Peyer's patch (tissue), 4 donors: ENCODE results near the gene MINDY4. TPM values are rescaled to one million over a fixed set of nuclear protein-coding genes. Genes with fewer than 3 reads are reported as not detected.

Source experiments
- DNase-seq, 3 donors: peaks; one replicate each; pipeline ENCODE4 v3.0.0-alpha.2; 2017 to 2019
- H3K27ac ChIP-seq, 4 donors: fragments of 200-600 bp; sonication (generic); one replicate each; pipeline ENCODE4 v1.5.1; 2016 to 2019
- H3K27me3 ChIP-seq, 2 donors: fragments of 200-600 bp; sonication (generic); one replicate each; pipeline ENCODE4 v1.5.1; 2019
- H3K36me3 ChIP-seq, 3 donors: fragments of 200-600 bp; sonication (generic); one replicate each; pipeline ENCODE4 v1.5.1; 2016 to 2019
- H3K4me1 ChIP-seq, 4 donors: fragments of 200-600 bp; sonication (generic); one replicate each; pipeline ENCODE4 v1.5.1; 2016 to 2019
- H3K4me3 ChIP-seq, 4 donors: fragments of 200-600 bp; sonication (generic); 1 replicate in 3 of 4; 2 replicates in 1 of 4; pipeline ENCODE4 v1.5.1; 2016 to 2019; ENCODE audit warnings: mild to moderate bottlenecking in 1 of 4
- H3K9me3 ChIP-seq, 4 donors: fragments of 200-600 bp; sonication (generic); one replicate each; pipeline ENCODE4 v1.5.1; 2016 to 2019; ENCODE audit warnings: mild to moderate bottlenecking in 1 of 4
- CTCF ChIP-seq, 6 experiments: fragments of 450-650 bp in 4 of 6; fragments of 200-600 bp in 2 of 6; sonication (generic) in 1 of 6; IDR thresholded peaks; one replicate each; pipeline ENCODE4 v1.5.1; 2017 to 2019; ENCODE audit warnings: antibody characterized with exemption in 6 of 6, mild to moderate bottlenecking in 3 of 6, moderate library complexity in 1 of 6
- POLR2A ChIP-seq, 2 donors: fragments of 450-650 bp; IDR thresholded peaks; one replicate each; pipeline ENCODE4 v1.5.1; 2017; ENCODE audit warnings: antibody characterized with exemption in 2 of 2, mild to moderate bottlenecking in 2 of 2, moderate library complexity in 2 of 2
- total RNA-seq, 4 donors: library from RNA; depleted of rRNA; stranded (reverse); fragments of >200 nt; gene quantifications; one replicate each; pipeline ENCODE4 v1.1.0, GENCODE V29; 2016

MINDY4 gene
- total RNA-seq, 4 donors from 2014 or later = 3.9 to 19.8 (median 6.8) TPM

- no peaks in the 10 kb centered on the region for H3K9me3 ChIP-seq
- no peaks in the 10 kb centered on the region for H3K4me1 ChIP-seq
- no peak overlapping the region for H3K4me3 ChIP-seq
- no peaks in the 10 kb centered on the region for H3K27me3 ChIP-seq
- peaks cover 0 to 15% (median 0%) of the 10 kb centered on the region in 3 donors for H3K36me3 ChIP-seq
- no peak overlapping the region for H3K27ac ChIP-seq
- TF ChIP-seq POLR2A (IDR thresholded peaks at IDR 0.05) (no peak), CTCF (IDR thresholded peaks at IDR 0.05) (no peak)
- no peak for DNase-seq
These were observed 16.3 kb downstream of the MINDY4 start for GRCh38 chr7:30787486-30787885.

- Histone ChIP-seq H3K4me3 (no peak overlapping the region), H3K4me1 (no peaks in the 10 kb centered on the region), H3K9me3 (no peaks in the 10 kb centered on the region), H3K27ac (no peak overlapping the region), H3K27me3 (no peaks in the 10 kb centered on the region), H3K36me3 (peaks cover 0 to 8% (median 0%) of the 10 kb centered on the region in 3 donors)
- DNase-seq = no peak
- TF ChIP-seq POLR2A (IDR thresholded peaks at IDR 0.05) (no peak), CTCF (IDR thresholded peaks at IDR 0.05) (no peak)
These were observed 17.6 kb downstream of the MINDY4 start for GRCh38 chr7:30788640-30789333.

- no peak for DNase-seq
- Histone ChIP-seq H3K27ac (no peak overlapping the region), H3K27me3 (no peaks in the 10 kb centered on the region), H3K9me3 (no peaks in the 10 kb centered on the region), H3K4me1 (no peaks in the 10 kb centered on the region), H3K36me3 (peaks cover 0 to 8% (median 0%) of the 10 kb centered on the region in 3 donors), H3K4me3 (no peak overlapping the region)
- TF ChIP-seq POLR2A (IDR thresholded peaks at IDR 0.05) (no peak), CTCF (IDR thresholded peaks at IDR 0.05) (no peak)
These were observed 18.1 kb downstream of the MINDY4 start for GRCh38 chr7:30789334-30789711.

- peaks cover 0 to 8% (median 0%) of the 10 kb centered on the region in 3 donors for H3K36me3 ChIP-seq
- no peaks in the 10 kb centered on the region for H3K4me1 ChIP-seq
- H3K4me3 ChIP-seq = no peak overlapping the region
- no peak for DNase-seq
- no peaks in the 10 kb centered on the region for H3K9me3 ChIP-seq
- H3K27me3 ChIP-seq = no peaks in the 10 kb centered on the region
- TF ChIP-seq POLR2A (IDR thresholded peaks at IDR 0.05) = no peak
- no peak overlapping the region for H3K27ac ChIP-seq
These were observed 19.1 kb downstream of the MINDY4 start for GRCh38 chr7:30790356-30790755.

GRCh38 chr7:30791114-30791513, 19.9 kb downstream of the MINDY4 start:
- H3K27me3 ChIP-seq = no peaks in the 10 kb centered on the region
- H3K36me3 ChIP-seq = peaks cover 0 to 8% (median 0%) of the 10 kb centered on the region in 3 donors
- no peak for DNase-seq
- TF ChIP-seq CTCF (IDR thresholded peaks at IDR 0.05) (no peak), POLR2A (IDR thresholded peaks at IDR 0.05) (no peak)
- no peaks in the 10 kb centered on the region for H3K9me3 ChIP-seq
- no peaks in the 10 kb centered on the region for H3K4me1 ChIP-seq
- H3K27ac ChIP-seq = no peak overlapping the region
- no peak overlapping the region for H3K4me3 ChIP-seq

GRCh38 chr7:30795161-30795948, 24.1 kb downstream of the MINDY4 start:
- no peak overlapping the region for H3K4me3 ChIP-seq
- DNase-seq = no peak
- peaks cover 0 to 16% (median 3%) of the 10 kb centered on the region in 4 donors for H3K4me1 ChIP-seq
- H3K27me3 ChIP-seq = no peaks in the 10 kb centered on the region
- no peaks in the 10 kb centered on the region for H3K36me3 ChIP-seq
- H3K9me3 ChIP-seq = no peaks in the 10 kb centered on the region
- H3K27ac ChIP-seq = peak overlapping the region in 1 of 4 donors; percentile 58
- TF ChIP-seq CTCF (IDR thresholded peaks at IDR 0.05) (peak in 1 of 6 experiments; percentile 9), POLR2A (IDR thresholded peaks at IDR 0.05) (no peak)
